Small intestine (tissue), 7 donors: Measurements from ENCODE around the gene TDP1. TPM values are rescaled to one million over a fixed set of nuclear protein-coding genes. Genes with fewer than 3 reads are reported as not detected.

Experiments used
- DNase-seq, 2 donors: peaks; one replicate each; pipeline versions ENCODE4 v3.0.0 to v3.0.0-alpha.2; 2013
- FAIRE-seq: peaks from 2 replicates; lab custom pipeline; 2012; peaks lifted over from hg19 to GRCh38; lab: Jason Lieb, UNC
- H3K27ac ChIP-seq, 3 donors: one replicate each; pipeline ENCODE4 v1.5.1; 2013; ENCODE audit warnings: low read length in 2 of 3, mild to moderate bottlenecking in 2 of 3, control low read depth in 1 of 3, inconsistent platforms in 1 of 3, low read depth in 1 of 3, moderate library complexity in 1 of 3
- H3K27me3 ChIP-seq, 3 donors: one replicate each; pipeline ENCODE4 v1.6.1; 2013; ENCODE audit warnings: low read length in 3 of 3, inconsistent platforms in 1 of 3; ENCODE audit not compliant: control insufficient read depth in 3 of 3, insufficient read depth in 3 of 3
- H3K36me3 ChIP-seq, 3 donors: one replicate each; pipeline ENCODE4 v1.6.1; 2013; ENCODE audit warnings: low read length in 3 of 3, inconsistent platforms in 1 of 3, low read depth in 1 of 3, mild to moderate bottlenecking in 1 of 3, moderate library complexity in 1 of 3; ENCODE audit not compliant: control insufficient read depth in 3 of 3, insufficient read depth in 2 of 3
- H3K4me1 ChIP-seq, 3 donors: one replicate each; pipeline ENCODE4 v1.6.1; 2013; ENCODE audit warnings: low read length in 2 of 3, inconsistent platforms in 1 of 3, low read depth in 1 of 3, mild to moderate bottlenecking in 1 of 3, moderate library complexity in 1 of 3; ENCODE audit not compliant: control insufficient read depth in 3 of 3, insufficient read depth in 2 of 3
- H3K4me3 ChIP-seq, 3 donors: one replicate each; pipeline ENCODE4 v1.5.1; 2013; ENCODE audit warnings: low read length in 3 of 3, control low read depth in 1 of 3, inconsistent platforms in 1 of 3, low read depth in 1 of 3, mild to moderate bottlenecking in 1 of 3, moderate library complexity in 1 of 3
- H3K9me3 ChIP-seq, 2 donors: one replicate each; pipeline ENCODE4 v1.6.1; 2013; ENCODE audit warnings: low read depth in 1 of 2, low read length in 1 of 2; ENCODE audit not compliant: control insufficient read depth in 2 of 2, insufficient read depth in 1 of 2
- WGBS, 3 donors: extraction: QIAGEN DNeasy Blood & Tissue Kit; methylation state at CpG; one replicate each; pipeline ENCODE4 v1.1.7; 2013; 5-methylcytosine and 5-hydroxymethylcytosine counted together
- polyA plus RNA-seq, 4 donors: library from polyadenylated mRNA; stranded (reverse) in 3 of 4; unstranded in 1 of 4; fragments of 200-250 nt in 3 of 4; fragments of 120-200 nt in 1 of 4; gene quantifications; one replicate each; pipeline versions ENCODE4 v1.2.1 to v1.2.3, GENCODE V29; 2013
- donor health status: healthy with polysubstance abuse.
- donor health status: control.
- donor health status: control.
- donor health status: Bipolar disorder and iron deficiency.
- donor health status: healthy.

TDP1 gene
- polyA plus RNA-seq, 4 donors = 2.5 to 18.3 (median 6.6) TPM

DNA sequence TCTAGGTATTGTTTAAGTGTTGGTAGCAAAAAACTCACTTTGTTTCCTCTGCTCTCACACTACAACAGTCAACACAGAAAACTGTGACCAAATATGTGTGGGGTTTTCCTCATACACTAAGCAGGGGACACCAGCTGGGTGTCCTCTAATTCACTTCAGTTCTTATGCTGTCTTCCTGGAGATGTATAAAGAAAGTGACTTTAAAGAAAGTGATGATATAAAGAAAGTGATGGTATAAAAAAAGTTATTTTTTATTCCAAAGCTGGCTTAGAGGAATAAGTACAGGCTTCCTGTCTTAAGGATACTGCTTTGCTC is 31.4 kb downstream of the TDP1 start:
- no peak for DNase-seq
- no peaks in the 10 kb centered on the region for H3K4me1 ChIP-seq
- H3K36me3 ChIP-seq = peaks cover 6 to 29% (median 12%) of the 10 kb centered on the region in 3 donors
- no peaks in the 10 kb centered on the region for H3K9me3 ChIP-seq
- H3K27ac ChIP-seq = no peak overlapping the region
- FAIRE-seq = no peak
- no peaks in the 10 kb centered on the region for H3K27me3 ChIP-seq
- H3K4me3 ChIP-seq = no peak overlapping the region

DNA sequence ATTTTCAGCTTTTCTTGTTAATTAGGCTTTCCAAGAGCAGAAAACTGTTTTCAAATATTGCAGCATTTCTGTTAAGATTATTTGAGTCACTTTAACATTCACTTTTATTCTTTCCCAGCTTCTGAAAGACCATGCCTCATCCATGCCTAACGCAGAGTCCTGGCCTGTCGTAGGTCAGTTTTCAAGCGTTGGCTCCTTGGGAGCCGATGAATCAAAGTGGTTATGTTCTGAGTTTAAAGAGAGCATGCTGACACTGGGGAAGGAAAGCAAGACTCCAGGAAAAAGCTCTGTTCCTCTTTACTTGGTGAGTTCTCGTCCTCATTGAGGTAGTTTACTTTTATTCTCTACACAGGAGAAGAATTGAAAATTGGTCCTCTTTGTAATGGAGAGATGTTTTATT is 33.1 kb downstream of the TDP1 start:
- no peak overlapping the region for H3K27ac ChIP-seq
- WGBS, 3 donors = 95 to 98% (median 96%) methylated on average over 5 of the region's 5 CpGs
- no peak overlapping the region for H3K4me3 ChIP-seq
- H3K9me3 ChIP-seq = no peaks in the 10 kb centered on the region
- no peaks in the 10 kb centered on the region for H3K4me1 ChIP-seq
- DNase-seq (no peak), FAIRE-seq (no peak)
- peaks cover 3 to 25% (median 7%) of the 10 kb centered on the region in 3 donors for H3K36me3 ChIP-seq
- H3K27me3 ChIP-seq = no peaks in the 10 kb centered on the region

DNA sequence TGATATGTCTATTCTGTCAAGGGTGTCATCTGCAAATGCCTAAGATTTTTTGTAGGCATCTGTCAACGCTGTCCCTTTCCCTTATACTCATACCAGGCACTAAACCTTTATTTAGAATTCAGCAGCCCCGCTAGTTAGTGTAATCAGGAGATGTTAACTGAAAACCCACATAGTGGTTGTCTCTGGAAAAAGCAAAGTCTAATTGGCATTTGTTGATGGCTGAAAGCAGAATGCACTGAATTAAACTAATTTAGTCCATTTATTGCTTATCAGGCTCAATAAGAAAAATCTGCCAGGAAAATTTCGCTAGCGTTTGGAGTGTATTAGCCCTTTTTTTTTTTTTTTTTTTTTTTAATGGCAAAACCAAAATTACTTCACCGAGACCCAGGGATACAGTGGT is 34.5 kb downstream of the TDP1 start:
- Histone ChIP-seq H3K9me3 (peaks cover 0 to 3% of the 10 kb centered on the region in 2 donors), H3K4me3 (no peak overlapping the region), H3K27ac (no peak overlapping the region), H3K4me1 (no peaks in the 10 kb centered on the region), H3K27me3 (no peaks in the 10 kb centered on the region), H3K36me3 (peaks cover 4 to 23% (median 8%) of the 10 kb centered on the region in 3 donors)
- DNase-seq (no peak), FAIRE-seq (no peak)
- WGBS, 3 donors = 96 to 99% (median 99%) methylated on average over 5 of the region's 5 CpGs

DNA sequence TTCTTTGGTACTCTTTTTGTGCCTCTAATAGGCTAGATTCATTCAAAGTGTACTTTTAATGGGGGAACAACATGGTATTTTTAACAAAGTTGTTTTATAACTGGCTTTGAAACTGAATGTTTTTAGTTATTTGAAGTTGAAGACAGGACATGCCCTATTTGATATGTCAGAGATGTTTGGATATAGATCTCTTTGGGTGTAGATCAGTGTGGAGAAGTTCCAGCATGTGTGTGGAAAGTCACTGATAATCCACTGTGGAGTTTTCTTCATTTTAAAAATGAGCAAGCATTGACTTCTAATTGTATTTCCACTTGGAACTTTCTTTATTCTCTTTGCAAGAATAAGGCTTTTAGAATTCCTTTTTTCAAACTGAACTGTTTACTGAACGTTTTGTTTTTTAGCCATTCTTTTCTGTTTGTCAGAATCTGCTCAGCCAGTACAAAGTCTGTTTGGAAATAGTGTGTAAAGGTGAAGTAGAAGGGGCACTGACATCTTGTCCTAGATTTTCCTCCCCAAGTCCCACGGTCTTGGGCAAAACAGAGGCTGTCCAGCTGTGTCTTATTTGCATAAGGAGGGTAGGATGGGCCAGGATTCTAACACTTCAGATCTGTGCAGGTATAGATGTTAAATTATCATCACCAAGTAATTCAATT is 35.0 kb downstream of the TDP1 start:
- Histone ChIP-seq H3K27me3 (no peaks in the 10 kb centered on the region), H3K36me3 (peaks cover 4 to 20% (median 8%) of the 10 kb centered on the region in 3 donors), H3K9me3 (peaks cover 0 to 3% of the 10 kb centered on the region in 2 donors), H3K27ac (no peak overlapping the region), H3K4me1 (no peaks in the 10 kb centered on the region), H3K4me3 (no peak overlapping the region)
- 44 to 67% (median 49%) methylated on average over 2 of the region's 2 CpGs for WGBS, 3 donors
- FAIRE-seq (no peak), DNase-seq (no peak)

DNA sequence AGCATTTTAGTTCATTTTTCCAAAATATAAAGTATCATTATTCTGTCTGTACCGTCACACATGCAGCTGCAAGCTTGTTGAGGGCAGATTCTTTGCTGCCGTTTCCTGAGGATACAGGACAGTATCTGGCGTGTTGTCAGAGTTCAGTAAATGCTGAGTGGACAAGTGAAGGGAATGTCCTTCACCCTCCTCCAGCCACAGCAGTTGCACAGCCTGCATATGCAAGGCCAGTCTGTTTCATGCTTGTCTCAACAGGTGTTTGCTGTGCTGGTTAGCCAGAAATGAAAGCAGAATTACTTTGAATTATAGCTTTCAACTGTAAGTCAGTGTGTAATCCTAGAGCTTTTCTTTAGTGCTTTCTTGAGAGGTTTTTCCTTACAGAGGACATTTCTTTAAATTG is 36.5 kb downstream of the TDP1 start:
- Histone ChIP-seq H3K4me3 (no peak overlapping the region), H3K27me3 (no peaks in the 10 kb centered on the region), H3K4me1 (no peaks in the 10 kb centered on the region), H3K36me3 (peaks cover 4 to 25% (median 8%) of the 10 kb centered on the region in 3 donors), H3K9me3 (peaks cover 0 to 3% of the 10 kb centered on the region in 2 donors), H3K27ac (no peak overlapping the region)
- 88 to 98% (median 97%) methylated on average over 3 of the region's 3 CpGs for WGBS, 3 donors
- FAIRE-seq = no peak
- no peak for DNase-seq

DNA sequence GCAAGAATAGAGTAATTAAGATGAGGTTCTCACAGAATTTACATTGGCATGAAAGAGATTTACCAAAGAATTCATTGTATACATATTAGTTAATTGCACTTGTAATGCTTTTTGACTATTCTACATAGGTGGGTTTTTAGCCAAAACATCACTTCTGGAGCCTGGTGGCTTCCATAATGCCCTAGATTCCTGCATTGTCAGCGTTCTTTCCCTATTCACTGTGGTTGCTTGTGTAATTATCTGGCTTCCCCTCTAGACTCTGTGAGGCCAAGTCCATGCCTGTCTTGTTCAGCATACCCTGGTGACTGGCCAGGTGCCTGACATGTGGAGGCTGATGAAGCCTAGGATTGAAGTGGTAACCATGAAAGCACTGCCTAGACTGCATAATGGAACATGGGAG is 41.2 kb downstream of the TDP1 start:
- peaks cover 6 to 20% (median 8%) of the 10 kb centered on the region in 3 donors for H3K36me3 ChIP-seq
- FAIRE-seq (no peak), DNase-seq (no peak)
- 85 to 100% (median 86%) methylated on average over 1 of the region's 1 CpG for WGBS, 3 donors
- H3K4me1 ChIP-seq = no peaks in the 10 kb centered on the region
- H3K27me3 ChIP-seq = no peaks in the 10 kb centered on the region
- H3K4me3 ChIP-seq = no peak overlapping the region
- no peak overlapping the region for H3K27ac ChIP-seq
- H3K9me3 ChIP-seq = peaks cover 0 to 3% of the 10 kb centered on the region in 2 donors

DNA sequence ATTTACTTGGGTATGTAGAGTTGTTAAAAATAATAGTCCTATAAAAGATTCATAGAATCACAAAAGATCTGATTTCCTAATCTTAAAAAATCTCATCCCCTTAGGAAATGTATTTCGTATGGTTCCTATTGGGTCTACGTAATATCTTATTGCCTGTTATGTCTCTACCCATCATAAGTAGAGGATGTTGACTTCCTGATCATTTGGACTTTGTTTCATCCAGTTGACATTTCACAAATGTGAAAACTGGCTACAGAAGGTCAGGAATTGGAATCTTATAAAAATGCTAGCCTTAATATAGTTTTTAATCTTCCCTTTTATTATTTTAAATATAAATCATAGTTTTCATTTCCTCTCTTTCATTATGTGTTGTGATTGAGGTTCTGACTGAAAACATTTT is 45.2 kb downstream of the TDP1 start:
- Histone ChIP-seq H3K4me1 (no peaks in the 10 kb centered on the region), H3K27ac (no peak overlapping the region), H3K36me3 (peaks cover 4 to 14% (median 5%) of the 10 kb centered on the region in 3 donors), H3K4me3 (no peak overlapping the region), H3K9me3 (no peaks in the 10 kb centered on the region), H3K27me3 (no peaks in the 10 kb centered on the region)
- WGBS, 3 donors = 96 to 99% (median 96%) methylated on average over 2 of the region's 2 CpGs
- DNase-seq (no peak), FAIRE-seq (no peak)

DNA sequence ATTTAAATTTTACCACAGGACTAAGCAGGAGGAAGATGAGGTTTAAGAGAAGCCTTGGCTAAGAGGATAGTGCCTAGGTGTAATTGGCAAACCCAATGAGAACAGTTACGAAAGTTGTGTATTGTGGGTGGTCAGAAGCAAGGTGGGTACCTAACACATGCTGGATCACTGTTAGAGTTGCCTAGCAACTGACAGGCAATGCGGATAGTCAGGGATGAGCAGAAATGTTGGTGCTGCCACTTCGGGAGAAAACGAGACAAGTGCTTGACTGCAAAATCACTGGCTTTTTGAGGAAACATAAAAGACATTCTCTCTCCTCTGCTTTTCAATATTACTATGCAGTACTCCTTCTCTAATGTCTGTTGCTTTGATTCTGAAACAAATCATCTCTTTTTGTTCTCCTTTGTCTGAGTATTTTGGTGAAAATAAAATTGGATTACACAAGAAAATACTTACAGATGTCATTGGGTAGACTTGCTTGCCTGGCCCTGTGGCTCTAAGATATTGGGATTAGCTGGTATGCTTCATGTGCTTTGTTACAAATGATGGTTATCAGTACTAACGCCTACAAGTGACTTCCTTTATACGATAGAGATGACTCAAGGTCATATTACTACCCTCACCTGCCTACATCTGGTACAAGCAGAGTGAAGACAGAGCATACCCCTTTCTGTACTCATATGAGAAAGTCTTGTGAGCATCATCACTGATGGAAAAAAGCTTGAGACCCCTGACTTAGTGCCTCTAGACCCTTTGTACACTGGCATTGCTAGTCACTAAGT is 48.0 kb downstream of the TDP1 start:
- Histone ChIP-seq H3K27me3 (no peaks in the 10 kb centered on the region), H3K4me3 (no peak overlapping the region), H3K4me1 (no peaks in the 10 kb centered on the region), H3K9me3 (no peaks in the 10 kb centered on the region), H3K27ac (no peak overlapping the region), H3K36me3 (peaks cover 1 to 8% (median 2%) of the 10 kb centered on the region in 3 donors)
- DNase-seq = no peak
- no peak for FAIRE-seq
- WGBS, 3 donors = 83 to 86% (median 83%) methylated on average over 6 of the region's 6 CpGs
